Putamen (tissue), 1 donor: ENCODE measurements around the gene PTPRS.
"Not testable (repeated sequence)": the region's sequence is repeated elsewhere in the genome, so short reads cannot be mapped to it uniquely, and the experiment has no call there.

Experiments
- DNase-seq: peaks from one replicate; pipeline ENCODE4 v3.0.0-alpha.2; 2016; ENCODE audit warnings: low spot score

The PTPRS gene

DNA sequence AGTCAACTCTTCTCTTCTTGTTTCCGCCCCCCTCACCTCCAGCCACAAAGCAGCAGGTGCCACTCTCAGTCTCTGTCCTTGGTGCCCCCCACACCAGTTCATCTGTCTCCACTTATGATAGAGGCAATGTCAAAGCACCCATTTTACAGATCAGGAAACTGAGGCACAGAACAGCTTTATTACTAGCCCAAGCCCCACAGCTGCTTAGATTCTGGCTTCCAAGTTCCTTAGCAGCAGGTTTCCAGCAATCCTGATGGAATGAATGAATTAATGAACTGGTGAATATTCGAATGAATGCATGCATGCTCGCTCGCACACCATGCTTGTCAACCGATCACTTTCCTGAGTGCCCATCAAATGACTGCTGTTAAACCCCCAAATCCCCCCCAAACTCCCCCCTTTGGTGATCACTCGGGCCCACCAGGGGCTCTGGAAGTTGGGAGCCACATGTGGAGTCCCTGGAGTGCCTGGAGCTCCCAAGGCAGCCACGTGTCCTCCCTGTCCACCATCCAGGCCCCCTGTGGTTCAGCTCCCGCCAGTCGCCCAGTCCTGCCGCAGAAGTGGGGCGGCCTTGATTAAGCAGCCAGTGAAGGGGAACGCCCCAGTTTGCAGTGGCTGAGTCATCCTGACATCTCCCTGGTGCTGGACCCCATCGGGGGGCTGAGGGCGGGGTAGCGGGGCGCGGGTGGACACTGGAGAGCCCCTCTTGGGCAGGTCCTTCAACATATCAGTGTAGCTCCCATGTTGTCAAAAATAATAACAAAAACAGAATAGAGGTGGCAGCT lies 6.8 kb downstream of the PTPRS start:
- no peak for DNase-seq

DNA sequence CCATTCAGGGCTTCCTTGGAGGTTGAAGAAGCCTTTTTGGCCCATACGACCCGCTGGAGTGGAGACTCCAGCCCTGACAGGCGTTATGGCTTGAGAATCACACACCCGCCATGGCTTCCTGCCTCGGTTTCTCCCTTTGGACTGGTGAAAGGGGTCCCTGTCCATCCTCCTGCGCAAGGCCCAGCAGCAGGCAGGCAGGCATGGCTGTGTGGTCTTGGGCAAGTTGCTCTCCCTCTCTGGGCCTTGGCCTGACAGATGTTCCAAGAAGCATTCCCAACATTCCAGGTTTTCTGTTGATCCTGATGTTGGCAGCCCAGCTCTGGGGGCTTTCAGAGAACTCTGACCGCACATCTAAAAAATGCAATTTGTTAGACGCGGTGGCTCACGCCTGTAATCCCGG lies 8.1 kb downstream of the PTPRS start:
- DNase-seq, result no peak

DNA sequence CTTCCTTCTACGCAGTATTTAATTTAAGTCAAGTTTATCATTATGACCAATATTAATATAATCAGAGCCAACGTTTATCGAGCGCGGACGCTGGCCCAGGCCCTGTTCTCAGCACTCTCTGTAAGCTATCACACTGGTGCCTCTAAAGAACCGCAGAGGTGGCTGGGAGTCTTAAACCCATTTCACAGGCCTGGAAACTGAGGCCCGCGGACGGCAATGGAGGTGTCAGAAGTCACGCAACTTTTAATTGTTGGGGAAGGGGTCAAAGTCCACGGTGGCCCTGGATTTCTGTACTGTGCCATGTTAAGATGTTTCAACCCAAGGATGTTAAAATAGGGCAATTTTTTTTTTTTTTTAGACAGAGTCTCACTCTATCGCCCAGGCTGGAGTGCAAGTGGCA lies 8.8 kb downstream of the PTPRS start:
- no peak for DNase-seq

DNA sequence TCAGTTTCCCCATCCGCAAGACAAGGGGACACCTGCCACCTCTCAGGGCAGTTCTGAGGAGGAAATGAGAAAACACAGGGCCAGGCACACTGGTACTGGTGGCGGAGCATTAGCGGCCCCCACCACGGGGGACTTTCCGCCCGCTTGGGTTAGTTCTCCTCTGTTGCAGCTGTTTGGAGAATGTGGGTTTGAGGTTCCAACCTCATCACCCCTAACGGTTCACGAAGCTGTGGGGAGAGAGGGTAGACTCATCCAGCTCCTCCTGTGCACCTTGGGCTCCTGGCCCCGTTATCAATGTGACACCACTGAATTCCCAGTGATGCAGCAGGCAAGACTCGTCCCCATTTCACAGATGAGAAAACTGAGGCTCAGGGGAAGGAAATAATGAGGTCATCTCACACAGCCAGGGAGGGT lies 10.3 kb downstream of the PTPRS start:
- DNase-seq, result no peak

DNA sequence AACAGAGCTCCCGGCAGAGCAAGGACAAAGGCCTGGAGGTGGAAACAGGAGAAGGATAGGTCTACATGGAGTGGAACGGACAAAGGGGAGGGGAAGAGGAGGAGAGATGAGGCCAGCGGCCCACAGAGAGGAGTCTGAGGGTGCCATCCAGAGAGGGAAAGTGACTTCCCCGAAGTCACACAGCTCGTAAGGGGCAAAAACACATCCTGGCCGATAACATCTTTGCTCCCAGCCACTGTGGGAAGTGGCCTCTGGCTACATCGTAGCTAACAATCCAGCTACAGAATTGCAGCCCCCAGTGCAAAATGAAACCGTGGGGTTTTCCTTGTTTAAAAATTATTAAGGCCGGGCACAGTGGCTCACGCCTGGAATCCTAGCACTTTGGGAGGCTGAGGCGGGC lies 11.5 kb downstream of the PTPRS start:
- DNase-seq, result no peak

DNA sequence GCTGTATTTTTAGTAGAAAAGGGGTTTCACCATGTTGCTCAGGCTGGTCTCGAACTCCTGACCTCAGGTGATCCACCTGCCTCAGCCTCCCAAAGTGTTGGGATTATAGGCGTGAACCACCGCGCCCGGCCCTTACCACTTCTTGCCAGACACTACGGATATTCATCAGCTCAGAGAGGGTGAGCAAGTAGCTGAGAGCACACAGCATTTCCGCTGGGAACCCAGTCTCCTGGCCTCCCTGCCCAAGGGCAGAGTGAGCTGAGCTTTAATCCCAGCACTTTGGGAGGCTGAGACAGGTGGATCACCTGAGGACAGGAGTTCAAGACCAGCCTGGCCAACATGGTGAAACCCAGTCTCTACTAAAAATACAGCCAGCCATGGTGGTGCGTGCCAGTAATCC lies 12.2 kb downstream of the PTPRS start:
- DNase-seq, result not testable (repeated sequence)

DNA sequence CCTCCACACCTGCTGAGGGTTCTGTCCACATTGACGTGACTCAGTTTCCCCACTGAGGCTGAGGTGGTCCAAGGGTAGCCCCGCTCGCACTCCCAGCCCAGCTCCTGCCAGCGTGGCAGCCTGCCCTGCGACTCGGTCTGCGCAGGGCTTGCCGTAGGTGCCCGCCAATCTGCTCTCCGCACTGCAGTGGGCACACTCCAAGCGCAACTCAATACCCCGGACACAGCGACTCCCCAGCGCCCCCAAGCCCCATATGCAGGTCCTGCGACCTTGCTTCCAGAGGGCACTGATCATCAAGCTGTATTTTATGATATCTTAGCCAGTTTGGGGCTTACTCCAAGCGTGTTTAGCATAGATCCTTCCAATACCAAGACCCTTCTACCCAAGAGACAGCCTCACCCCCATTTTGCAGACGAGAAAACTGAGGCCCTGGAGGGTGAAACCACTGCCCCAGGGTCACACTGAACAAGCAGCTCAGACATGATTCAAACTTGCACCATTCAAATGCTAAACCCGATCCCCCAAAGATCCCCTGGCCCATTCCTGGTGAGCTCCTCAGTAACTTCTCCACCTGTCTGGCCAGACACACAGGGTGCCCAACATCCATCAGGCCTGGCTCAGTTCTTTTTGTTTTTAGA lies 13.5 kb downstream of the PTPRS start:
- DNase-seq, result no peak

DNA sequence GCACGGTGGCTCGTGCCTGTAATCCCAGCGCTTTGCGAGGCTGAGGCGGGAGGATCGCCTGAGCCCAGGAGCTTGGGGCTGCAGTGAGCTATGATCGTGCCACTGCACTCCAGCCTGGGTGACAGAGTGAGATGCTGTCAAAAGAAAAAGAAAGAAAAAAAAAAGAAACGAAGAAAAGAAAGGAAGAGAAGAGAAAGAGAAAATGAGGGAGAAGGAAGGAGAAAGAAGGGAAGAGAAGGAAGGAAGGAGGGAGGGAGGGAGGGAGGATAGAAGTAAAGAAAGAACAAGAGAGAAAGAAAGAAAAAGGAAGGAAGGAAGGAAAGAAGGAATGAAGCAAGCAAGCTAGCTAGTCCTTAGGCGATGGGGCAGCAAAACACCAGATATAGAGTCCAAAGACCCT lies 14.1 kb downstream of the PTPRS start:
- no peak for DNase-seq

DNA sequence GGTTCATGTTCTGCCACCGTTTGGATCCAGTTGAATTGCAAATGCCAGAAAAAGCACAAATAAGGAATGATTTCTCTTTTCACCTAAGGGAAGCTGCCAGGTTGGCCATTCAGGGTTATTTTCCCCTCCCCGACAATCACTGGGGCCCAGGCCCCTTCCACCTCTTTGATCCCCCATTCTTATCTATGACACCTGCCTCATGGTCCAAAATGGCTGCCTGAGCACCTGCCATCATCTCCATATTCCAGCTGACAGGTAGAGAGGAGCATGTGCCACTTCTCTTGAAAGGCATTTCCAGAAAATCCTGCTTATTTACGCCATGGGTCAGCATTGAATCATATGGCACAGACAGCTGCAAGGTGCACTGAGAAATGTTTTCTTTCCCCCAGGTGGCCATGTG lies 15.7 kb downstream of the PTPRS start:
- no peak for DNase-seq

DNA sequence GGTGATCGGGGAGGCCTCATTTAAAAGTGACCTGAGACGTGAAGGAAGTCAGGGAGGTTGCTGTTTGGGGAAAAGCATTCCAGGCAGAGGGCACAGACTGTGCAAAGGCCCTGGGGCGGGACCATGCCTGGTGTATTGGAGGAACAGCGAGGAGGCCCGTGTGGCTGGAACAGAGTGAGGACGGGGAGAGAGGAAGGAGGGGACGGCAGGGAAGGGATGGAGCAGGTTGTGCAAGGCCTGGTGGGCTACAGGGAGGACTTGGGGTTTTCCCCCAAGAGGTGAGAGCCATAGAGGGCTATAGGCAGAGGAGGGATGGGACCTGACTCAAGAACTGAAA lies 17.2 kb downstream of the PTPRS start:
- DNase-seq, result no peak

DNA sequence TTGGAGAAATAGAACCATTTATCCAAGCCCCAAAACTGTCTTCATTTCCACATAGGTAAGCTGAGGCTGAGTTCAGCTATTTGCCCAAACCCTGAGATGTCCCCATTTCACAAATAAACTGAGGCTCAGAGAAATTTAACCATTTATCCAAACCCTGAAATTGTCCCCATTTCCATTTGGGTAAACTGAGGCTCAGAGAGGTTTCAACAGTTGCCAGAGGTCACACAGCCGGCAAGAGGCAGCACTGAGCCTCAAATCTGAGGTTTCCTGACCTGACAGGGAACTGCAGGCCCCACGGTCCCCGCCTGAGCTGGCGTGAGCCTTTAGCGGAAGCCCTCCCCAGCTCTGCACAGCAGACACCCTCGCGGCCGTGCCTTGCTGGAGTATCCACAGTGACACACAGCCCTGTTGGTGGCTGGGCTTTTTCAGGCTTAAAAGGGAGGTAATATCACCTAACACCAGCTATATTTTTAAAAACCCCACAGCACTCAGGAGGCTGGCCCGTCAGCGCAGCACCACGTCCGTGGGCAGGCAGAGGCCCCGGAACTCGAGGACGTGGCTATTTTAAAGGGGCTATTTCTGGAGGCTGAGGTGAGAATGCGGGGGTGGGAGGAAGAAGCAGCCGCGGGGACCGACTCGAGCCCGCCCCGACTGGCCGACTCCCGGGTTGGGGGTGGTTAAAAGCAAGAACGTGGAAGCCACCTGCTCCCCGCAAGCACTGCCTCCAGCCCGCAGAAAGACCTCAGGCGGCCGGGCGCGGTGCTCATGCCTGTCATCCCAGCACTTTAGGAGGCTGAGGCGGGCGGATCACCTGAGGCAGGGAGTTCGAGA lies 18.5 kb downstream of the PTPRS start:
- DNase-seq, result no peak

DNA sequence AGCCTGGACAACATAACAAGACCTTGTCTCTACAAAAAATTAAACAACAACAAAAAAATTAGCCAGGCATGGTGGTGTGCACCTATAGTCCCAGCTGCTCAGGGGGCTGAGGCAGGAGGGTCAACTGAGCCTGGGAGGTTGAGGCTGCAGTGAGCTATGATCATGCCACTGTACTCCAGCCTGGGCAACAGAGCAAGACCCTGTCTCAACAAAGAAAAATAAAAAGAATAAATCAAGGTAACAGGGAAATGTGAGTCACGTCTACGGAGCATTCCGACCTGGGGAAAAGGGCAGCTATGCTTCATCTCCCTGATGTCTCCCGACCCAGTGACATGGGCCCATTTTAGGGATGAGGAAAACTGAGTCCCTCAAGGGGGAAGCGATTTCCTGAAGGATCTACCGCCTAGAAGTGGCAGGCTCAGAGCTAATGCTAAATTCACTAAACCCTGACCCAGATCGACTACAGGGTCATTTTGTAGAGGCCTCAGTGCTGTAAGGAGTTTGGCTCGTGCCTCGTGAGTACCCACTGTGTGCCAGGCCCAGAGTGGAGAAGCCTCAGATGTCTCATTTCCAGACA lies 19.5 kb downstream of the PTPRS start:
- no peak for DNase-seq

DNA sequence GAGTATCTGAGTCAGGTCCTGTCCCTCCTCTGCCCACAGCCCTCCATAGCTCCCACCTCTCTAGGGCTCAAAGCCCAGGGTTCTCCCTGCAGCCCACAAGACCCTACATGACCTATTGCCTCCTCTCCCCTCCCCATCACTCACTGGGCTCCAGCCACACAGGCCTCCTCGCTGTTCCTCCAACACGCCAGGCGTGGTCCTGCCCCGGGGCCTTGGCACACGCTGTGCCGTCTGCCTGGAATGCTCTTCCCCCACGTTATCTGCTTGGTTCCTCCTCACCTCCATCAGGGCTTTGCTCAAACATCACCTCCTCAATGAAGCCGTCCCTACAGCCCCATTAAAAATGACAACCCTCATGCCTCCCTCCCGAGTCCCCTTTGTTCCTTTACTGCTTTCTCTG lies 21.1 kb downstream of the PTPRS start:
- DNase-seq, result no peak

DNA sequence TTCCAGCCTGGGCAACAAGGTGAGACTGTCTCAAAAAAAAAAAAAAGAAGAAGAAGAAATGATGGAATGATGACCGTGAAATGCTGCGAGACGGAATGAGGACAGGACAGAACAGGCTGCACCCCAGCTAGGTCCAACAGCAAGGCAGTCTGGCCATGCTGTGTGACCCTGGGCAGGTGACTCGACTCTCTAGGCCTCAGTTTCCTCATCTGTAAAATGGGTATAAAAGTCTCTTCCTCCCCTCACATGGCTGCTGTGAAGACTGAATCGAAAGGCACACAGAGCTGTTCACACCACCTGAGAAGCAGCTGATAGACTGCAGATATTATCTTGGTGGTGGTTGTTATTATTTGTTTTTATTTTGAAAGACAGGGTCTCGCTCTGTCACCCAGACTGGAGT lies 22.3 kb downstream of the PTPRS start:
- no peak for DNase-seq

DNA sequence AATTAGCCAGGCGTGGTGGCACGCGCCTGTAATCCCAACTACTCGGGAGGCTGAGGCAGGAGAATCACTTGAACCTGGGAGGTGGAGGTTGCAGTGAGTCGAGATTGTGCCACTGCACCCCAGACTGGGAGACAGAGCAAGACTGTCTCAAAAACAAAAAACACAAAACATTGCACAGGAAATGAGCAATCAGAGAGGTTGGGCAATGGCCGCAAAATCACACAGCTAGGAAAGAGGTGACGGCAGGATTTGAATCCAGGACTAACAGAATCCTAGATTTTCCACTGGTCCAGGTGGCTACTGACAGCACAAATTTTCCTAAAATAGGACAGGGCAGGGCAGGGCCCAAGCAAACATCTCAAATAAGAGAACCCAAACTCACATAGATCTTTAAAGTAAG lies 23.3 kb downstream of the PTPRS start:
- no peak for DNase-seq

DNA sequence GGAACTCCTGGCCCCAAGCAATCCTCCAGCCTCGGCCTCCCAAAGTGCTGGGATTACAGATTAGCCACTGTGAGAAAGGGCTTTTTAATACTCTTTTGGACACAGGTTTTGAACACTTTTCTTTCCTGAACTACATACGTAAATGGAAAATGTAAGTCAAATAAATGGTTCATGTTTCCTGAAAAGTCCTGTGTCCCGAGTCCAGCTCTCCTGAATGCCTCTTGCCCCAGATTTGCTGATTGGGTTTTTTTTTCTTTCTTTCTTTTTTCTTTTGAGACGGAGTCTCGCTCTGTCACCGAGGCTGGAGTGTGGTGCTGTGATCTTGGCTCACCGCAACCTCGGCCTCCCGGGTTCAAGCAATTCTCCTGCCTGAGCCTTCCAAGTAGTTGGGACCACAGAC lies 24.5 kb downstream of the PTPRS start:
- no peak for DNase-seq

DNA sequence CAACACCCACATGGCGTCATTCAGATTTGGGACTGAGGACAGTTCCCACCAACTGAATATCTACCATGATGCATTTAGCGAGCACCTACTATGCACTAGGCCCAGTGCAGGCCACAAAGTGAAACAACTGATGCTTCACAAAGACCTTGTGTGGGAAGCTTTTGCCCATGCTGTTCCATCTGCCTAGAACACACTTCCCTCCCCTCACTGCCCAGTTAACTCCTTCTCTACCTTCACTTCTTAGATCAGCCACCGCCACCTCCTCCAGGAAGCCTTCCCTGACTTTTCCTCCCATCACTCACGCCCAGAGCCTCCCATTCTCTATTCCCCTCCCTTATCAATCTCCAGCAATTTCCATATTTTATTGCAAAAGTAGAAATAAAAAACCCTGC lies 25.7 kb downstream of the PTPRS start:
- DNase-seq, result no peak

DNA sequence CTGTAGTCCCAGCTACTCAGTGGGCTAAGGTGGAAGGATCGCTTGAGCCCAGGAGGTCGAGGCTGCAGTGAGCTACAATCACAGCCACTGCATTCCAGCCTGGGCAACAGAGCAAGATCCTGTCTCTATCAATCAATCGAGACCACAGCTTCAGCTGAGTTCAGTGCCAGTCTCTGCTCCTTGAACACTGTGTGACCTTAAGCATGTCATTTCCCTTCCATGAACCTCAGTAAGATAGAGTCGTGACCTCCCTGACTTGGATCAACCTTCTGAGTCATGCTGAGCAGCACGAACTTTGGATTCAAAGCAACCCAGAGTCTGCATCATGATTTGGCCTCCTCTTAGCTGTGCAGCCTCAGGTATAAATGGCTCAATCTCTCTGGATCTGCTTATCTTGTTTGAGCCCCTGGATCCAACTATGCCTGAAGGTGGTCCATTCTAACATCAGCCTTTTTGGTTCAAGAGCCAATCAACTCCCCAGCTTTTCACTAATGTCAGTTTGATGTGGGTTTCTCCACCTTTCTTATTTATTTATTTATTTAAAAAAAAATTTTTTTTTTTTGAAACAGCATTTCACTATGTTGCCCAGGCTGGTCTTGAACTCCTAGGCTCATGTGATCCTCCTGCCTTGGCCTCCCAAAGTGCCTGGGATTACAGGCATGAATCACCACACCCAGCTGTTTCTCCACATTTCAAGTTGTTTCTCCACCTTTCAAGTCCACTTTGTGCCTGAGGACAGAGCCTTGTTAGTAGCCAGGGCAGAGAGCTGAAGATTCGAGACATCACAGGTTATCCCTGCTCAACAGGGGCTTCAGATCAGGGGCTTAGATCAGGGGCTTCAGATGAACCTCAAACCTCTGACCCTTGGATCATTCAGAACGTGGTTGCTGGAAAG lies 26.4 kb downstream of the PTPRS start:
- no peak for DNase-seq

DNA sequence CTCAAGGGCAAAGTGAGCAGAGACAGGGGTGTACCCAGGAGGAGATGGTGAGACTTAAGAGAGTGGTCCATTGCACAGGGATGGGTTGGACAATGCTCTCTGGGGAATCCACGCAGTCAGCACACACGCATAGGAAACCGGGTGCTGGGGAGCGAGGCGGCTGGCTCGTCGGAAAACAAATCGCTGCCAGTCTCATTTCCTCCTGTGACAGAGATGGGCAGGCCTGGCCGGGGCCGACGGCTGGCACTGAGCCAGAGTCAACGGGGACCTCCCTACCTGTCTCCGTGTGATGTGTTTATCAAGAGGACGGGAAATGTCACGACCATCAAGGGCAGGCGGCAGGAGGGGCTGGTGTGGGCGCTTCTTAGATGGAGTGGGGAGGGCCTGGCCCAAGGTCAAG lies 27.3 kb downstream of the PTPRS start:
- no peak for DNase-seq

DNA sequence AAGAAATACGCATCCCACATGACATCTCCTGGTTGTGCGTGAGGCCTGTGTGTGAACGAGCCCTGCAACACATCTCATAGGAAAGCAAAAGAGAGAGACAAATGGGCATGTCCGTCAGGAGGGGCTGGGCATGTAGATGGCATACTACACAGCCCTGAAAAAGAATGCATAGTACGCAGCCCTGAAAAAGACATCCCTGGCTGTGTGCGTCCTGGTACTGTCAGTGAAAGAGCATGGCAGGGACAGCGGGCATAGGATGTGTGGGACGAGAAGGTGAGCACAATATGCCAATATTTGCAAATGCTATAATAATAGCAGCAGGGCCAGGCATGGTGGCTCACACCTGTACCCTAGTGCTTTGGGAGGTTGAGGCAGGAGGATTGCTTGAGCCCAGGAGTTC lies 28.6 kb downstream of the PTPRS start:
- DNase-seq, result no peak

DNA sequence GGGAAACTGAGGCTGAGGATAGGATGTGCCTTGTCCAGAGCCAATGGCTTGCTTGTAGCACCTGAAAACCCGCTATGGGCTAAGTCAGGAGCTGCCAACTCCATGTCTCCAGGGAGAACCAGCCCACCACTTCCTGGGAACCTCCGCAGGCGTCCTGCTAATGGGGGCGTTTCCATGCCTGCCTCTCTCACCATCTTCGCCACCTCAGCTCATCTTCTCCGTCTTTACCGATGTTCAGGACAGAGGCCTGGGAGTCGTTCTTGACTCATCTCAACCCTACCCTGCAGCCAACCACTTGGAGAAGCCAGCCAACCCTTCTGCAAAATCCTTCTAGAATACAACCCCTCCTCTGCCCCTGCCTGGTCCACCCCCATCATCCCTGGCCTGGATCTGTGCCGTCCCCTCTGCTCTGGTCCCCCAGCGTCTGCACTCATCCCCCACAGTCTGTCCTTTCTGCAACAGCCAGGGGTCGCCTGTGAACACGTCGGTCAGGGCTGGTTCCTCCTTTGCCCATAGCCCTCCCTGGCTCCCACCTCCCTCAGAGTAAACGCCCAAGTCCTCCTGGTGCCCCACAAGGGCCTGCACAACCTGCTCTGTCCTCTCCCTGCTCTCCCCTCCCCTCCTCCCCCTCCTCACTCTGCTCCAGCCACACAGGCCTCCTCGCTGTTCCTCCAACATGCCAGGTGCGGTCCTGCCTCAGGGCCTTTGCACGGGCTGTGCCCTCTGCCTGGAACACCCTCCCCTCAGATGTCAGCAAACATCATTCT lies 31.0 kb downstream of the PTPRS start:
- peak; percentile 33 for DNase-seq
